NCI-H1048 (cell line): ENCODE measurements around the gene HIP1.
"Not testable (repeated sequence)": the region's sequence is repeated elsewhere in the genome, so short reads cannot be mapped to it uniquely, and the experiment has no call there.

ENCODE experiments used
- DNase-seq: peaks from one replicate; lab custom pipeline; 2025; lab: John Stamatoyannopoulos, UW

HIP1 gene

DNA sequence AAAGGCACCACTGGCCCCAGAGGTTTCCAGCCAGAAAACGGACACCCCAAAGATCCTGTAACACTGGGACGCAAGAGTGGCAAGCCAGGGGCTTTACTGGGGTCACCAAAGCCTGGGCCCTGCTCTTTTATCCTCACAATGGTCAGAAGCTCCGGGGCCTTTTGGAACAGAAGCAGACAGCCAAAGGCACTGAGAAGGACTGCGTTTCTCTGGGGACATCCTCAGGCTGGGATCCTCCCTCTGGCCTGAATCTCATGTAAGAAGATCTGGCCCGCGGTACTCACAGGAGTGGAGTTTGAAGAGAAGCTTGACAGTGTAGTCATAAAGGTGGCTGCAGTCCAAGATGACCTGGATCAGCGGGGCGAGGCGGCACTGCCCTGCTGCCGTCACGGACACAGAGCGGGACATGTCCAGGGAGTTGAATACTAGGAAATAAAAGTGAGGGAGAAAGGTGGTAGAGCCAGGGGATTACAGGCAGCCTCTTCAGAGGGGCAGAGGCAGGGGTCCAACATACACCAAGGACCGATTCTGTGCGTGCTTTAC is 165.2 kb downstream of the HIP1 start:
- no peak for DNase-seq

- DNase-seq, result no peak
Observed at GRCh38 chr7:75572814-75573213, 165.9 kb downstream of the HIP1 start.

GRCh38 chr7:75572396-75572795 is 166.3 kb downstream of the HIP1 start:
- no peak for DNase-seq

DNA sequence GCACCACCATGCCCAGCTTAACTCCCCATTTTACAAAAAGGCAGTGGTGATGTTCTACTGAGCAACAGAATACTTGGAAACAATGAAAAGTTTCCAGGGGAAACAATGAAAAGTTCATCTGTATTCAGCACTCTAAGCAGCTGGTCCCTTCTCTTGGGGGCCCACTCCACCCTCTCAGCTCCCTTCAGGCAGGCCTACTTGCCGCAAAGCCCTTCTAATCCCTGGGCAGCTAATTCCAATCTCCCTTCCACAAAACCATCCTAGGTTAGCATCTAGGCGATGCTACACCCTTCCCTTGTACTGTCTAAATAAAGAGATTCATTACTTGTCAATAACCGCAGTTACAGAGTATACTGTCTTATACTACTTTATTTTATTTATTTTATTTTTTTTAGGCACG is 167.5 kb downstream of the HIP1 start:
- DNase-seq, result no peak

- DNase-seq, result not testable (repeated sequence)
Observed at GRCh38 chr7:75569629-75570282, 169.0 kb downstream of the HIP1 start.

- no peak for DNase-seq
Observed at GRCh38 chr7:75567948-75568595, 170.7 kb downstream of the HIP1 start.

- no peak for DNase-seq
Observed at GRCh38 chr7:75565132-75565837, 173.5 kb downstream of the HIP1 start.

DNA sequence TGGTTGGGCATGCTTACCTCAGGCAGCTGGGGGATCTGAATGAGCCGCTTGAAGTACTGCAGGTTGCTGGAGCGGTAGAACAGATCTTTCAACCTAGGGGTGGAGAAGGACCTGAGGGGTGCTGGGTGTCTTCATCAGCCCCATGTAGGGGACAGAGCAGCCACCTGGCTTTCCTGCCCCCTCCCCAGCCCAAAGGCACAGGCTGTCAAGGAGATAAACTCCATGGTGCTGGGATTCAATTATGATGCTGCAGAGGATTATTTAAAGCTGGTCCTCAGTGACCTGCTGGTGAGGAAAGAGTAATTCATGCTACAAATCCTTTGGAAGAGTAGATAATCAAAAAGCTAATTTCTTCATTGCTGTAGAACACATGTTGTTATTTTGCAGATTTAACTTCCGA is 175.6 kb downstream of the HIP1 start:
- no peak for DNase-seq

GRCh38 chr7:75559976-75560365 is 178.8 kb downstream of the HIP1 start:
- no peak for DNase-seq

- no peak for DNase-seq
Observed at GRCh38 chr7:75559355-75559975, 179.3 kb downstream of the HIP1 start.

GRCh38 chr7:75556835-75557234 is 181.9 kb downstream of the HIP1 start:
- DNase-seq, result not testable (repeated sequence)

- DNase-seq, result no peak
Observed at GRCh38 chr7:75555736-75556135, 183.0 kb downstream of the HIP1 start.

DNA sequence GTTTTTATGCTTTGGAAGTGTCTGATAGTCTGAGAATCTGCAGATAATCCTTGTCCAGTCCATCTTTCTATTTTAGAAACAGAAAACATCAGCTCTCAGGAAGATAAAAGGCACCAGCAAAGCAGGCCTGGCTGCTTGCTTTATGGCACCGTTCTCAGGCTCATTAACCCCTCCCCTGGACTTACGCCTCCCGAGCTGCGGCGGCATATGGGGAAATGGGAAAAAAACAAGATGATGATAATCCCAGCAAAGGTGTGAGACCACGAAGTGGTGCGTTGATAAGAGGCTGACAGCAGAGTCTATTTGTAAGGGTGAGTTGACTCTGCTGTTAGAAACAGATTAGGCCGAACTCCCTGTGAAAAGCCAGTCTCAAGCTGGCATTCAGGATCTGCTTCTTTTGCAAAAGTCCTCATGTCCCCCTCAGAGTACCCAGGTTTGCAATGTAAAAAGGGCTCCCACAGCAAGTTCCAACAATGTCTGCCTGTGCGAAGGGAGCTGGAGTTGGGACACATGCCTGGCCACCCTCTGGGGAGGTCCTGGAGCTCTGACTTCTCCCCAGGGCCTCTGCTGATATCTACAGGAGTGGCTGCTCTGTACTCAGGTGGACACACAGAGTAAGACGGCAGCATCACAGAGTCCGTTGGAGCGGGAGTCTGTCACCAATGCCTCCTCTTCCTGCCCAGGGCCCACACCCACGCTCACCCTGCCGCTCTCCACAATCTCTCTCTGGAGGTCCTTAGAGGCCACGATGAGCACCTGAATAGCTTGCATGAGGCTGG is 192.3 kb downstream of the HIP1 start:
- DNase-seq, result no peak

GRCh38 chr7:75537731-75538130 is 201.0 kb downstream of the HIP1 start:
- no peak for DNase-seq

DNA sequence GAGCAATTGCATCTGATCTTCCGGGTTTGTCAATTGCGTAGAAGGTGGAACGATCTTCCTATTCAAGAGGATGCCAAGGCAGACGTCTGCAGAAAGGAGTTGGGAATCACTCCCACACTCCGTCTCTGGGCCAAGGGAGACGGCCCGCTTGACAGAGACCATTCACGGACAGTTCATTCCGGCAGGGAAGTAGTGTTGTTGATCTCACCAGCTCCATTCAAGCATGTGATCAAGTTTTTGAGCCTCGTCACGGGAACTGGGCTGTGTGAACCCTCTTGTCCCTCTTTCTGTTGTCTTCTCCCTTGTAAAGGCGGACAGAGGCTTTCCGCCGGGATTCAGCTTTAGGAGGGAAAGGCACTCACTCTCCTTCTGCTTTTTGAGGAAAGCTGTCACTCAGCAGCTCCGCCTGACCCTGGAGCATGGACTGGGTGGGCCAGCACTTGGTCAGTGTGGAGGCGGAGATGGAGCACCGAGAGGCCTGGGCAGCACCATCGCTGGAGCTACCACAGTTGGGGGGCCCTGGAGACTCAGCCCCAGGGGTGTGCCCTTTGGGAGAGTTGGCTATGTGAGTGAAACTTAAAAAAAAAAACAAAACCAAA is 201.7 kb downstream of the HIP1 start:
- DNase-seq, result no peak

GRCh38 chr7:75536491-75536890 is 202.2 kb downstream of the HIP1 start:
- no peak for DNase-seq

DNA sequence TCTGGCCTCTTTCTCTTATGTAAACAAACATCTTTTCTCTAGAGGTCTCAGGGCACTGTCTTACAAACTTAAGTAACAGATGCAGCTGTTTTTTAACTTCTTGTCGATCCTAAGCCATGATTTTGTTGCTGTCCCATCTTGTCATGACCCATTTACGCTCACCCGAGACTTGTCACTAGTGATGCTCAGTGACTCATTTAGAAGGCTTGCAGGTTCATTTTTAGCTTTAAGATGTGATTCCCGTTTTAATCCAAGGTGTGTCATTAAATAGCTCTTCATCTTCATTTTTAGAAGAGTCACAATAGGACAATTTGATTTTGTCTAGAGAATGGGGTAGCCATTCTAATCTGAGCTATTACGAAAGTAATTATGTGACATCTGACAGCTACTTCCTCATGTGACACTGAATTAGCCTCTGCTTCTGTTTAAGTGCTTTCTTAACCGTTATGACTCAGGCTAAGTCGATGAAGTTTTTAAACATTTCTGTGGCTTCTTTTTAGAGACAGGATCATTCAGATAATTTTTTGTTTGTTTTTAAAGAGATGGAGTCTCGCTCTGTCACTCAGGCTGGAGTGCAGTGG is 203.9 kb downstream of the HIP1 start:
- no peak for DNase-seq

DNA sequence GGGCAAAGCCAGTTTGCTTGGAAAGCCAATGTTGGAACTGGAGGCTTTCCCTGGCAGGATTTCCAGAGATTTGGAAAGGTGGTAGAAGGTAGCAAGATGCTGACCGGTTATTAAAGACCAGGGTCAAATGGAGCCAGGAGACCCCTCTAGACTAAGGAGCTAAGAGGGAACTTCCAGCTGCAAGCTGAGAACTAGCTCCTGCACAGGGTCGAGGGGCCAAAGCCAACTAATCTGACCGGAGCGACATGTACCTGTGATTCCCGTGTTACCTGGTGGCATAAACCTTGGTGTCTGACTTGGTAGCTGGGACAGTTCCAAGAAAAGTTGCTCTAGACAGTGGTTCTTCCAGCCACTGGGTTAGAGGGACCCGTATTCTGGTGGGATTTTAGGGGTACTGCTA is 204.8 kb downstream of the HIP1 start:
- no peak for DNase-seq

DNA sequence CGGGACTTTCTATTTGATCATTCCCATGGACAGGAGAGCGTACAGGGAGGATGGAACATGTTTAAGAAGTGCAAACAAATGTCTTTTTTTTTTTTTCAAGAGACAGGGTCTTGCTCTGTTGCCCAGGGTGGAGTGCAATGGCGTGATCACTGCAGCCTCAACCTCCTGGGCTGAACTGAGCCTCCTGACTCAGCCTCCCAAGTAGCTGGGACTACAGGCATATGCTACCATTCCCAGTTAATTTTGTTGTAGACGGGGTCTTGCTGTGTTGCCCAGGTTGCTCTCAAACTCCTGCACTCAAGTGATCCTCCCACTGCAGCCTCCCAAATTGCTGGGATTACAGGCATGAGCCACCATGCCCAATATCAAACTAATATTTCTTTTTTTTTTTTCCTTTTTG is 206.1 kb downstream of the HIP1 start:
- DNase-seq, result no peak

DNA sequence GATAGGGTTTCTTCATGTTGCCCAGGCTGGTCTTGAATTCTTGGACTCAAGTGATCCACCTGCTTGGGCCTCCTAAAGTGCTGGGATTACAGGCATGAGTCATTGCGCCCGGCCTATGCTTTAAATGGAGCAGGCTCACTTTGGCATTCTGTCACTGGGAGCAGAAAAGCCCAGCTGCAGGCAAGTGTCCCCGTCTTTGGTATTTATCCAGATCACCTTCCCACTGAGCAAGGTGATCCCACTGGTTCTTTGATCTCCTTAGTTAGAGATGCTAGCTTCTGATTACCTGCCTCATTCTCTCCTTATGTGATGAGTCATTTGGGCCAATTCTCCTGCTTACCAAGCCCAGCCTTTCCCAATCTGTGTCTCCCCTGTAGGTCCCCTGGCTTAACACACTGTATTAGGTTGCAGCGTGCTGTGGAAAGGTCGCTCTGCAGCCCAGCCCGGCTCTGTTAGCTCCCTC is 207.4 kb downstream of the HIP1 start:
- no peak for DNase-seq

DNA sequence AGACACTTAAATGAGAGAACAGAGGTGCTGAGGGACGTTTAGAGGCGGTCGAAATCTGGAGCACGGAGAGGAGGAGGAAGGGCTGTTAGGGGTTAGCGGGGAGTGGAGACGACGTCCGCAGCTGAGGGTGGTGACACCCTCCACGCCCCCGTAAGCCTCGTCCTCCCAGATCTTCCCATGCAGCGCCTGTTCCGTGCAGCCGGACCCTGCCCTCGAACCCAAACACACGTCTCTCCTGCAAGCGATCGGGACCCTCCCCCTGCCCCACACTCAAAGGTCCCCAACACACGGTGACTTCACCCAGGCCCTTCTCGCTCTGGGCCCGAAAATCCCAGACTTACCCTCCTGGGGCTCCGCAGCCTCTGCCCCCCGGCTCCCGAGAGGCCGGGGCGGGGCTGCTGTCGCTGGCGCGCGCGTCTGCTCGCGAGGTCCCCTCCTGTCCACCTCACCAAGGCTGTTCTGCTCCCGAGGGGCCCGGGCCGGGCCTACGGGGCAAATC is 211.5 kb downstream of the HIP1 start:
- not testable (repeated sequence) for DNase-seq
